GM23248 (cell line): Measurements from ENCODE around the gene SMARCE1. TPM values are rescaled to one million over a fixed set of nuclear protein-coding genes. Genes with fewer than 3 reads are reported as not detected.
A peak's percentile ranks its signal among the peaks of the same experiment; 100 is the strongest.

Source experiments
- DNase-seq: peaks from one replicate; pipeline ENCODE4 v3.0.0-alpha.2; 2015
- H2AFZ ChIP-seq: fragments of 200-600 bp; sonication (generic); 2 replicates; pipeline ENCODE4 v1.6.1; 2016; ENCODE audit warnings: antibody characterized with exemption
- H3F3A ChIP-seq: fragments of 200-600 bp; sonication (generic); 2 replicates; pipeline ENCODE4 v1.6.1; 2016; ENCODE audit warnings: mild to moderate bottlenecking, antibody characterized with exemption, mixed run types; ENCODE audit not compliant: insufficient read depth
- H3K27ac ChIP-seq: fragments of 200-600 bp; sonication (generic); 2 replicates; pipeline ENCODE4 v1.5.1; 2016; ENCODE audit warnings: mild to moderate bottlenecking
- H3K27me3 ChIP-seq: fragments of 200-600 bp; sonication (generic); replicated peaks from 2 replicates; pipeline ENCODE4 v1.6.1; 2016; ENCODE audit warnings: mild to moderate bottlenecking; ENCODE audit not compliant: insufficient read depth
- H3K36me3 ChIP-seq: fragments of 200-600 bp; sonication (generic); 2 replicates; pipeline ENCODE4 v1.6.1; 2016; ENCODE audit warnings: low read depth, mild to moderate bottlenecking
- H3K4me1 ChIP-seq: fragments of 200-600 bp; sonication (generic); 2 replicates; pipeline ENCODE4 v1.6.1; 2016; ENCODE audit warnings: mild to moderate bottlenecking; ENCODE audit not compliant: insufficient read depth
- H3K4me2 ChIP-seq: fragments of 200-600 bp; sonication (generic); one replicate; pipeline ENCODE4 v1.6.1; 2016; ENCODE audit warnings: mild to moderate bottlenecking; ENCODE audit not compliant: unreplicated experiment
- H3K4me3 ChIP-seq: fragments of 200-600 bp; sonication (generic); 2 replicates; pipeline ENCODE4 v1.5.1; 2016; ENCODE audit warnings: mild to moderate bottlenecking
- H3K79me2 ChIP-seq: fragments of 200-600 bp; sonication (generic); 2 replicates; pipeline ENCODE4 v1.6.1; 2016; ENCODE audit warnings: mild to moderate bottlenecking; ENCODE audit not compliant: insufficient read depth
- H3K9ac ChIP-seq: fragments of 200-600 bp; sonication (generic); 2 replicates; pipeline ENCODE4 v1.6.1; 2016; ENCODE audit warnings: mild to moderate bottlenecking
- H3K9me2 ChIP-seq: fragments of 200-600 bp; sonication (generic); 2 replicates; pipeline ENCODE4 v1.6.1; 2016; ENCODE audit warnings: mixed run types, mild to moderate bottlenecking, moderate library complexity; ENCODE audit not compliant: insufficient read depth
- H3K9me3 ChIP-seq: fragments of 200-600 bp; sonication (generic); one replicate; pipeline ENCODE4 v1.6.1; 2017; ENCODE audit warnings: low read depth
- H4K20me1 ChIP-seq: fragments of 200-600 bp; sonication (generic); 2 replicates; pipeline ENCODE4 v1.6.0; 2016; ENCODE audit not compliant: insufficient read depth
- EZH2 ChIP-seq: fragments of 200-600 bp; sonication (generic); IDR thresholded peaks from 2 replicates; pipeline ENCODE4 v1.6.1; 2018; ENCODE audit warnings: antibody characterized with exemption, mild to moderate bottlenecking; ENCODE audit not compliant: insufficient read depth, poor library complexity, severe bottlenecking
- EZH2phosphoT487 ChIP-seq: fragments of 200-600 bp; sonication (generic); IDR thresholded peaks from 2 replicates; pipeline ENCODE4 v1.6.1; 2018; ENCODE audit warnings: antibody characterized with exemption, moderate library complexity, mild to moderate bottlenecking, low read depth; ENCODE audit not compliant: insufficient read depth
- WGBS, 2 experiments: methylation state at CpG; one replicate each; pipeline ENCODE4 v1.1.6; 2015 to 2017; ENCODE audit warnings: low lambda C conversion rate in 2 of 2, low coverage in 1 of 2; ENCODE audit errors: missing lambda C conversion rate in 2 of 2; 5-methylcytosine and 5-hydroxymethylcytosine counted together
- in situ Hi-C: fragments of 300-500 bp; cut with MboI; formaldehyde crosslinking; loops from 2 replicates; pipeline ENCODE4 v1.15.0; 2020
- polyA plus RNA-seq: library from polyadenylated mRNA; unstranded; fragments of >200 nt; fragmentation: Nextera tagmentation; extraction: Ambion mirVana; gene quantifications from 2 replicates; pipeline ENCODE4 v1.2.1, GENCODE V29; 2016
- total RNA-seq: library from RNA; depleted of rRNA; stranded (reverse); fragments of >200 nt; shearing (Covaris generic); gene quantifications from 2 replicates; pipeline ENCODE4 v1.2.3, GENCODE V29; 2014; rRNA removed

The SMARCE1 gene
- total RNA-seq: 67.4 and 75.8 TPM in 2 replicates
- polyA plus RNA-seq: 133 and 144 TPM in 2 replicates

- Histone ChIP-seq H3K4me1 (peaks cover 28% of the 10 kb centered on the region), H3K79me2 (peaks cover 58% of the 10 kb centered on the region), H3K9me3 (no peaks in the 10 kb centered on the region), H3F3A (peaks cover 5% of the 10 kb centered on the region; the same call in 1 of the 2 replicates), H3K4me2 (peak within 1 kb of the TSS; percentile 96), H3K4me3 (peak within 1 kb of the TSS; percentile 95), H3K9ac (peak within 1 kb of the TSS; percentile 99), H3K27me3 (no peaks in the 10 kb centered on the region), H3K9me2 (no peaks in the 10 kb centered on the region), H3K36me3 (peaks cover 26% of the 10 kb centered on the region), H3K27ac (peak within 1 kb of the TSS; percentile 98), H2AFZ (peak within 1 kb of the TSS; percentile 98), H4K20me1 (no peaks in the 10 kb centered on the region)
- TF ChIP-seq EZH2phosphoT487 (no peak), EZH2 (no peak)
- 1 to 2% methylated on average over 61 to 64 of the region's 64 CpGs for WGBS, 2 experiments
- peak; percentile 86 for DNase-seq
- in situ Hi-C loops: no loop called here
Measured at GRCh38 chr17:40647624-40648383, at the start of gene SMARCE1. Gene SMARCE1, minus strand, starts transcription at chr17:40647818. Its CDS starts 2,016 bp downstream, at chr17:40645802.

- H3K9me3 ChIP-seq: no peaks in the 10 kb centered on the region
- H2AFZ ChIP-seq: no peak overlapping the region
- in situ Hi-C loops: no loop called here
- no peaks in the 10 kb centered on the region for H3K79me2 ChIP-seq
- H3K27me3 ChIP-seq: peaks cover 70% of the 10 kb centered on the region
- no peaks in the 10 kb centered on the region for H3K9me2 ChIP-seq
- no peaks in the 10 kb centered on the region for H3F3A ChIP-seq
- DNase-seq: no peak
- no peak overlapping the region for H3K4me3 ChIP-seq
- H3K4me2 ChIP-seq: no peak overlapping the region
- H3K9ac ChIP-seq: no peak overlapping the region
- H3K4me1 ChIP-seq: no peaks in the 10 kb centered on the region
- TF ChIP-seq EZH2 (peak; percentile 21), EZH2phosphoT487 (no peak)
- no peaks in the 10 kb centered on the region for H4K20me1 ChIP-seq
- 15 to 18% methylated on average over 7 of the region's 7 CpGs for WGBS, 2 experiments
- H3K36me3 ChIP-seq: no peaks in the 10 kb centered on the region
- H3K27ac ChIP-seq: no peak overlapping the region
Measured at GRCh38 chr17:40697297-40697696, 49.7 kb upstream of the SMARCE1 start.

- Histone ChIP-seq H3K9me2 (no peaks in the 10 kb centered on the region), H2AFZ (no peak overlapping the region), H3K27me3 (peaks cover 71% of the 10 kb centered on the region), H3K36me3 (no peaks in the 10 kb centered on the region), H3K4me1 (no peaks in the 10 kb centered on the region), H3K4me2 (no peak overlapping the region), H3K4me3 (no peak overlapping the region), H3K9me3 (no peaks in the 10 kb centered on the region), H4K20me1 (no peaks in the 10 kb centered on the region), H3K79me2 (no peaks in the 10 kb centered on the region), H3F3A (no peaks in the 10 kb centered on the region), H3K27ac (no peak overlapping the region), H3K9ac (no peak overlapping the region)
- DNase-seq: no peak
- in situ Hi-C loops: no loop called here
- 72 to 73% methylated on average over 3 of the region's 3 CpGs for WGBS, 2 experiments
- TF ChIP-seq EZH2 (no peak), EZH2phosphoT487 (no peak)
Measured at GRCh38 chr17:40696651-40697072, 49.0 kb upstream of the SMARCE1 start.

- Histone ChIP-seq H3K4me3 (no peak overlapping the region), H3K27me3 (peaks cover 76% of the 10 kb centered on the region)
- TF ChIP-seq EZH2phosphoT487 (no peak), EZH2 (no peak)
Measured at GRCh38 chr17:40695874-40696472, 48.4 kb upstream of the SMARCE1 start.

More at GRCh38 chr17:40695874-40696472, 48.4 kb upstream of the SMARCE1 start:
- Histone ChIP-seq H3K9me2 (no peaks in the 10 kb centered on the region), H3K27ac (no peak overlapping the region), H3K4me2 (no peak overlapping the region), H2AFZ (no peak overlapping the region), H4K20me1 (no peaks in the 10 kb centered on the region), H3K79me2 (no peaks in the 10 kb centered on the region), H3K9ac (no peak overlapping the region), H3K4me1 (no peaks in the 10 kb centered on the region), H3K9me3 (no peaks in the 10 kb centered on the region), H3F3A (no peaks in the 10 kb centered on the region), H3K36me3 (no peaks in the 10 kb centered on the region)
- WGBS, 2 experiments: 83 to 85% methylated on average over 6 of the region's 6 CpGs
- in situ Hi-C loops: no loop called here
- no peak for DNase-seq
